ENCODE data around the gene FBXL7.

Gene FBXL7

GRCh38 chr5:15640116-15640515 lies 140.1 kb downstream of the FBXL7 start:
- Histone ChIP-seq H3K4me2 (ENCODE audit: low read length) (no peak overlapping the region), H3K4me3 (ENCODE audit: low read length) (no peak overlapping the region), H3K4me1 (ENCODE audit: control insufficient read depth, low read length) (no peaks in the 10 kb centered on the region), H3K36me3 (ENCODE audit: control insufficient read depth, low read length) (no peaks in the 10 kb centered on the region), H3K27ac (ENCODE audit: low read depth, low read length) (no peak overlapping the region), H3K27me3 (ENCODE audit: control insufficient read depth, low read length) (no peaks in the 10 kb centered on the region), H3K9me2 (replicated peaks; ENCODE audit: control insufficient read depth, low read length) (no peaks in the 10 kb centered on the region), H3K79me2 (ENCODE audit: control insufficient read depth, low read length) (no peaks in the 10 kb centered on the region), H3F3A (ENCODE audit: control insufficient read depth, insufficient read depth) (no peaks in the 10 kb centered on the region), H4K20me1 (ENCODE audit: control insufficient read depth, insufficient read depth, low read depth, low read length) (no peaks in the 10 kb centered on the region), H3K9me3 (ENCODE audit: control insufficient read depth, insufficient read depth, low read length) (no peaks in the 10 kb centered on the region)
- TF ChIP-seq, protein P1, sequence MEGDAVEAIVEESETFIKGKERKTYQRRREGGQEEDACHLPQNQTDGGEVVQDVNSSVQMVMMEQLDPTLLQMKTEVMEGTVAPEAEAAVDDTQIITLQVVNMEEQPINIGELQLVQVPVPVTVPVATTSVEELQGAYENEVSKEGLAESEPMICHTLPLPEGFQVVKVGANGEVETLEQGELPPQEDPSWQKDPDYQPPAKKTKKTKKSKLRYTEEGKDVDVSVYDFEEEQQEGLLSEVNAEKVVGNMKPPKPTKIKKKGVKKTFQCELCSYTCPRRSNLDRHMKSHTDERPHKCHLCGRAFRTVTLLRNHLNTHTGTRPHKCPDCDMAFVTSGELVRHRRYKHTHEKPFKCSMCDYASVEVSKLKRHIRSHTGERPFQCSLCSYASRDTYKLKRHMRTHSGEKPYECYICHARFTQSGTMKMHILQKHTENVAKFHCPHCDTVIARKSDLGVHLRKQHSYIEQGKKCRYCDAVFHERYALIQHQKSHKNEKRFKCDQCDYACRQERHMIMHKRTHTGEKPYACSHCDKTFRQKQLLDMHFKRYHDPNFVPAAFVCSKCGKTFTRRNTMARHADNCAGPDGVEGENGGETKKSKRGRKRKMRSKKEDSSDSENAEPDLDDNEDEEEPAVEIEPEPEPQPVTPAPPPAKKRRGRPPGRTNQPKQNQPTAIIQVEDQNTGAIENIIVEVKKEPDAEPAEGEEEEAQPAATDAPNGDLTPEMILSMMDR (IDR thresholded peaks at IDR 0.05; ENCODE audit: low read depth, low read length, poor library complexity, severe bottlenecking) = no peak
- no peak for TF ChIP-seq EZH2phosphoT487 (IDR thresholded peaks at IDR 0.05; ENCODE audit: borderline replicate concordance, low read length)

DNA sequence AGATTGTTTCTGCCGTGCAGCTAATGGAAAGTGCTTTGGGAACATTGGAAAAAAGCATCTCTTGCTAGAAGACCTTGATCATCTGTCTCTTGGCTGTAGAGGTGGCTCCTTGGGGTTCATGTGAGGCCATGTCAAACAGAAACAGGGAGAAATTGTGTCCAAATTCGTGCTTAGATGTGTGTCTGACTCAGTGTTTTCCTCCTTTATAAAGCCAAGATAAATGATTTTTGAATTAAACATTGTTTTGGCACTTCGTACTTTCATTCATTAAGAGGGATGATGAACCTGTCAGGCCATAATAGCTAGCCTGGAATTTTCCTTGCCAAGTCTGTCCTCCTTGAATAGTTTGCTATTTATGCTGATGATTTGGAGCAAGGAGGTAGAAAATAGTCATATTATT lies 143.8 kb downstream of the FBXL7 start:
- Histone ChIP-seq H3K27ac (ENCODE audit: low read depth, low read length) (no peak overlapping the region), H3K4me2 (ENCODE audit: low read length) (no peak overlapping the region), H4K20me1 (ENCODE audit: control insufficient read depth, insufficient read depth, low read depth, low read length) (no peaks in the 10 kb centered on the region), H3K79me2 (ENCODE audit: control insufficient read depth, low read length) (no peaks in the 10 kb centered on the region), H3K4me1 (ENCODE audit: control insufficient read depth, low read length) (no peaks in the 10 kb centered on the region), H3K36me3 (ENCODE audit: control insufficient read depth, low read length) (no peaks in the 10 kb centered on the region), H3K4me3 (ENCODE audit: low read length) (no peak overlapping the region), H3F3A (ENCODE audit: control insufficient read depth, insufficient read depth) (no peaks in the 10 kb centered on the region), H3K9me2 (replicated peaks; ENCODE audit: control insufficient read depth, low read length) (no peaks in the 10 kb centered on the region), H3K27me3 (ENCODE audit: control insufficient read depth, low read length) (no peaks in the 10 kb centered on the region), H3K9me3 (ENCODE audit: control insufficient read depth, insufficient read depth, low read length) (no peaks in the 10 kb centered on the region)
- TF ChIP-seq, protein P1 (IDR thresholded peaks at IDR 0.05; ENCODE audit: low read depth, low read length, poor library complexity, severe bottlenecking) = no peak
- no peak for TF ChIP-seq EZH2phosphoT487 (IDR thresholded peaks at IDR 0.05; ENCODE audit: borderline replicate concordance, low read length)

GRCh38 chr5:15645381-15646160 lies 145.6 kb downstream of the FBXL7 start:
- H4K20me1 ChIP-seq (ENCODE audit: control insufficient read depth, insufficient read depth, low read depth, low read length) = no peaks in the 10 kb centered on the region
- no peaks in the 10 kb centered on the region for H3K9me2 ChIP-seq (replicated peaks; ENCODE audit: control insufficient read depth, low read length)
- H3K4me1 ChIP-seq (ENCODE audit: control insufficient read depth, low read length) = no peaks in the 10 kb centered on the region
- no peak overlapping the region for H3K4me3 ChIP-seq (ENCODE audit: low read length)
- no peaks in the 10 kb centered on the region for H3K36me3 ChIP-seq (ENCODE audit: control insufficient read depth, low read length)
- TF ChIP-seq, protein P1 (IDR thresholded peaks at IDR 0.05; ENCODE audit: low read depth, low read length, poor library complexity, severe bottlenecking) = no peak
- no peak for TF ChIP-seq EZH2phosphoT487 (IDR thresholded peaks at IDR 0.05; ENCODE audit: borderline replicate concordance, low read length)
- no peaks in the 10 kb centered on the region for H3F3A ChIP-seq (ENCODE audit: control insufficient read depth, insufficient read depth)
- H3K9me3 ChIP-seq (ENCODE audit: control insufficient read depth, insufficient read depth, low read length) = no peaks in the 10 kb centered on the region
- H3K4me2 ChIP-seq (ENCODE audit: low read length) = no peak overlapping the region
- H3K27ac ChIP-seq (ENCODE audit: low read depth, low read length) = no peak overlapping the region
- H3K27me3 ChIP-seq (ENCODE audit: control insufficient read depth, low read length) = no peaks in the 10 kb centered on the region
- no peaks in the 10 kb centered on the region for H3K79me2 ChIP-seq (ENCODE audit: control insufficient read depth, low read length)
